ENCODE results near the gene CNN1. TPM values are rescaled to one million over a fixed set of nuclear protein-coding genes. Genes with fewer than 3 reads are reported as not detected.

The CNN1 gene
- total and polyA plus RNA-seq, 2 of the 13 experiments (the other 11 are each of a cell fraction or from before 2014, with no cell fraction given) = 0.70 to 1.1 TPM

- no TSS peak for BruUV-seq (replicated peaks)
- FAIRE-seq = no peak
Measured at GRCh38 chr19:11534538-11534937, 4.1 kb upstream of the CNN1 start.

DNA sequence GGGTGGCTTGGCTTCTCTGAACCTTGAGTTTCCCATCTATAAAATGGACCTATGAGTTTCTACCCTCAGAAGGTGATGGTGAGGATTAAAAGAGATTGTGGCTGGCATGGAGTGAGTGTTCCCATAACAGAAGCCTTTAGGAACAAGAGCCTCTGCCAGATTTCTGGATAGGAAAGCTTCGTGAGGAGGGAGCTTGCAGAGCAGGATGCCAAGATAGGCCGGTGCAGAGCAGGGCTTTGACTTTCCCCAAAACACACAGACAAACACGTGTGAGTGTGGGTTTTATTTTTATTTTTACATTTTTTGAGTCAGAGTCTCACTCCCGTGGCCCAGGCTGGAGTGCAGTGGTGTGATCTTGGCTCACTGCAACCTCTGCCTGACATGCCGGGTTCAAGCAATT, 3.7 kb upstream of the CNN1 start:
- FAIRE-seq (no peak), DNase-seq (ENCODE audit: low spot score) (no peak), ATAC-seq (no peak)
- H4K20me1 ChIP-seq (ENCODE audit: insufficient read depth, low read length) = no peaks in the 10 kb centered on the region
- H3K79me2 ChIP-seq (ENCODE audit: insufficient read depth, low read length) = no peaks in the 10 kb centered on the region
- POLR2A ChIA-PET = no interaction called here
- CTCF ChIA-PET (ENCODE audit: low intra/inter-chr PET ratio, low total read pairs) = no interaction called here
- in situ Hi-C loops (cut with HindIII; ENCODE audit: extremely low pct_ligation_motif_present, low pct_unique_long_range_greater_than_20kb) = no loop called here
- WGBS (ENCODE audit: low lambda C conversion rate) = 42% methylated on average over 5 of the region's 5 CpGs
- no peak overlapping the region for H3K4me3 ChIP-seq (replicated peaks in 1 of 3; ENCODE audit: insufficient read depth in 1 of 3, low read depth in 2 of 3, low read length in 3 of 3)
- TF ChIP-seq THAP8 (CRISPR knock-in tag; IDR thresholded peaks at IDR 0.05; ENCODE audit: borderline replicate concordance) = no peak
- TF ChIP-seq ZNF629 (CRISPR knock-in tag; conservative IDR thresholded peaks at IDR 0.05) = peak; percentile 48; the same call in 1 of the 2 replicates
- H3K4me2 ChIP-seq (ENCODE audit: low read depth, low read length) = no peak overlapping the region
- no TSS peak for BruUV-seq (replicated peaks)
- peaks cover 0 to 4% of the 10 kb centered on the region in 2 experiments; a peak in 1 of 5 replicates for H3K27me3 ChIP-seq (ENCODE audit: control insufficient read depth in 1 of 2, insufficient read depth in 2 of 2, low read length in 2 of 2)
- no peak overlapping the region for H3K27ac ChIP-seq (ENCODE audit: extremely low read length, insufficient read depth, low read length)
- H3K4me1 ChIP-seq (ENCODE audit: insufficient read depth, low read length) = peaks cover 29% of the 10 kb centered on the region
- H3K36me3 ChIP-seq (replicated peaks in 1 of 2; ENCODE audit: control insufficient read depth in 1 of 2, insufficient read depth in 2 of 2, low read length in 2 of 2) = no peaks in the 10 kb centered on the region
- no peaks in the 10 kb centered on the region for H3K9me3 ChIP-seq (ENCODE audit: low read length)
- H2AFZ ChIP-seq (ENCODE audit: low read length) = no peak overlapping the region
- intact Hi-C loops (cut with micrococcal nuclease; ENCODE audit: unreplicated experiment) = no loop called here
- H3K9ac ChIP-seq (ENCODE audit: insufficient read depth, low read depth, low read length) = no peak overlapping the region

More at GRCh38 chr19:11534538-11534937, 4.1 kb upstream of the CNN1 start:
- Histone ChIP-seq H3K4me1 (ENCODE audit: insufficient read depth, low read length) (peaks cover 29% of the 10 kb centered on the region), H3K27me3 (ENCODE audit: control insufficient read depth in 1 of 2, insufficient read depth in 2 of 2, low read length in 2 of 2) (peaks cover 0 to 4% of the 10 kb centered on the region in 2 experiments; a peak in 1 of 5 replicates), H3K4me2 (ENCODE audit: low read depth, low read length) (no peak overlapping the region), H2AFZ (ENCODE audit: low read length) (no peak overlapping the region), H3K79me2 (ENCODE audit: insufficient read depth, low read length) (no peaks in the 10 kb centered on the region), H3K9me3 (ENCODE audit: low read length) (no peaks in the 10 kb centered on the region), H3K27ac (ENCODE audit: extremely low read length, insufficient read depth, low read length) (no peak overlapping the region), H3K4me3 (replicated peaks in 1 of 3; ENCODE audit: insufficient read depth in 1 of 3, low read depth in 2 of 3, low read length in 3 of 3) (no peak overlapping the region), H3K36me3 (replicated peaks in 1 of 2; ENCODE audit: control insufficient read depth in 1 of 2, insufficient read depth in 2 of 2, low read length in 2 of 2) (no peaks in the 10 kb centered on the region), H4K20me1 (ENCODE audit: insufficient read depth, low read length) (no peaks in the 10 kb centered on the region), H3K9ac (ENCODE audit: insufficient read depth, low read depth, low read length) (no peak overlapping the region)
- ChIA-PET POLR2A (no interaction called here), CTCF (ENCODE audit: low intra/inter-chr PET ratio, low total read pairs) (no interaction called here)
- WGBS (ENCODE audit: low lambda C conversion rate) = 11% methylated on average over 1 of the region's 1 CpG
- DNase-seq (ENCODE audit: low spot score) (no peak), ATAC-seq (no peak)
- intact Hi-C loops (cut with micrococcal nuclease; ENCODE audit: unreplicated experiment) (no loop called here), in situ Hi-C loops (cut with HindIII; ENCODE audit: extremely low pct_ligation_motif_present, low pct_unique_long_range_greater_than_20kb) (no loop called here)
- TF ChIP-seq ATRX (CRISPR knock-in tag; IDR thresholded peaks at IDR 0.05; ENCODE audit: borderline replicate concordance) (no peak), BCL6 (CRISPR knock-in tag; IDR thresholded peaks at IDR 0.05) (no peak)

All from HepG2 (cell line).